ENCODE measurements around the gene GTPBP1. TPM values are rescaled to one million over a fixed set of nuclear protein-coding genes. Genes with fewer than 3 reads are reported as not detected.

GTPBP1 gene
- total and polyA plus RNA-seq, 8 donors = 42.3 to 51.0 (median 46.3) TPM

GRCh38 chr22:38724926-38725571 is 19.3 kb downstream of the GTPBP1 start:
- intact Hi-C loops (cut with DNase I) = no loop called here
- no peak overlapping the region for H3K4me3 ChIP-seq
- peaks cover 6 to 100% of the 10 kb centered on the region in 2 donors for H3K36me3 ChIP-seq
- no peaks in the 10 kb centered on the region for H3K9me3 ChIP-seq
- ATAC-seq (peak; percentile 32), DNase-seq (peak in 1 of 4 donors; percentile 23)
- peak; percentile 21 to 47 for TF ChIP-seq CTCF (IDR thresholded peaks at IDR 0.05)
- no peak overlapping the region for H3K27ac ChIP-seq
- no peaks in the 10 kb centered on the region for H3K27me3 ChIP-seq
- H3K4me1 ChIP-seq = no peaks in the 10 kb centered on the region

GRCh38 chr22:38725900-38726655 is 20.3 kb downstream of the GTPBP1 start:
- Histone ChIP-seq H3K27me3 (no peaks in the 10 kb centered on the region), H3K36me3 (peaks cover 6 to 99% of the 10 kb centered on the region in 2 donors), H3K27ac (no peak overlapping the region), H3K4me1 (no peaks in the 10 kb centered on the region), H3K4me3 (no peak overlapping the region), H3K9me3 (no peaks in the 10 kb centered on the region)
- DNase-seq (peak in 1 of 4 donors; percentile 22), ATAC-seq (no peak)
- no peak for TF ChIP-seq CTCF (IDR thresholded peaks at IDR 0.05)
- intact Hi-C loops (cut with DNase I) = no loop called here

GRCh38 chr22:38727123-38727522 is 21.4 kb downstream of the GTPBP1 start:
- Histone ChIP-seq H3K27ac (no peak overlapping the region), H3K36me3 (peaks cover 6 to 99% of the 10 kb centered on the region in 2 donors), H3K27me3 (no peaks in the 10 kb centered on the region), H3K4me3 (no peak overlapping the region), H3K9me3 (no peaks in the 10 kb centered on the region), H3K4me1 (no peaks in the 10 kb centered on the region)
- no peak for ATAC-seq
- intact Hi-C loops (cut with DNase I) = no loop called here
- no peak for TF ChIP-seq CTCF (IDR thresholded peaks at IDR 0.05)
- DNase-seq = peak in 1 of 4 donors; percentile 40

GRCh38 chr22:38727530-38728451 is 22.0 kb downstream of the GTPBP1 start:
- TF ChIP-seq CTCF (IDR thresholded peaks at IDR 0.05) = no peak
- peak in 1 of 4 donors; percentile 33 for DNase-seq
- no peak for ATAC-seq
- intact Hi-C loops (cut with DNase I) = no loop called here
- peaks cover 6 to 99% of the 10 kb centered on the region in 2 donors for H3K36me3 ChIP-seq
- no peaks in the 10 kb centered on the region for H3K9me3 ChIP-seq
- H3K27me3 ChIP-seq = no peaks in the 10 kb centered on the region
- H3K4me3 ChIP-seq = no peak overlapping the region
- H3K27ac ChIP-seq = no peak overlapping the region
- H3K4me1 ChIP-seq = peaks cover 0 to 2% of the 10 kb centered on the region in 2 donors
